HG03064 (cell line): ENCODE results near the gene USP2.
"Not testable (repeated sequence)": the region's sequence is repeated elsewhere in the genome, so short reads cannot be mapped to it uniquely, and the experiment has no call there.

ENCODE experiments used
- ATAC-seq: cut with Tn5 transposase; IDR thresholded peaks from one replicate; pipeline ENCODE4 v1.9.1; 2021; ENCODE audit warnings: low read depth; ENCODE audit not compliant: unreplicated experiment

The USP2 gene

GRCh38 chr11:119414734-119415133 lies 33.2 kb upstream of the USP2 start:
- ATAC-seq: no peak

DNA sequence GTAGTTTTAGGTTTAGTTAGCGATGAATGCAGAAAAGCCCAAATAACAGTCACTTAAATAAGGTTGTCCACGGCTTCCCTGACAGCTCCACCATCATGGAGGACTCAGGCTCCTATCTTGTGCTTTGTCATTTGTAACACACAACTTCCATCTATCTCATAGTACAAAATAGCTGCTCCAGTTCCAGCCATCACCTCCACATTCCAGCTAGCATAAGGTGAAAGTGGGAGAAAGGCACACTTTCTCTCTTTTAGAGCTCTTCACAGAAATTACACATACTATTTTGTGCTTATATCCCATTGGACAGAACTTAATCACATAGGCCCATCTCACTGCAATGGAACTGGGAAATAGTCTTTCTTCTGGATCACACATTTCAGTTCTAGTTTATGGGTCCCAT lies 32.8 kb upstream of the USP2 start:
- ATAC-seq: no peak

GRCh38 chr11:119412072-119412471 lies 30.6 kb upstream of the USP2 start:
- no peak for ATAC-seq

DNA sequence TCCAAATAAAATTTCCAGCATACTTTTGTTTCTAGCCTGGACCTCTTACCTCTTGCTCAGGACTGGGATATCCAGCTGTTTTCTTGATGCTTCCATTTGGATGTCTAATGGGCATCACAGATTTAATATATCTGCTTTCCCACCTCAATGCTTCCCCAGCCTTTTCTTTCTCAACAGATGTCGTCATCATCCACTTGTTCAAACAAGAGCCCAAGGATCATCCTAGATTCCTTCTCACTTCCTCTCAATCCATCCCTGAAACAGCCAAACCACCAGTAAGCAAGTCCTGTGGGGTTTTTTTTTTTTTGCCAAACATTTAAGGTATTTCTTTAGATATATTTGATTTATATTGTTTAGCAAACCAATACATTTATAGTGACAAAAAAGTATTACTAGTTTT lies 29.0 kb upstream of the USP2 start:
- ATAC-seq: no peak

DNA sequence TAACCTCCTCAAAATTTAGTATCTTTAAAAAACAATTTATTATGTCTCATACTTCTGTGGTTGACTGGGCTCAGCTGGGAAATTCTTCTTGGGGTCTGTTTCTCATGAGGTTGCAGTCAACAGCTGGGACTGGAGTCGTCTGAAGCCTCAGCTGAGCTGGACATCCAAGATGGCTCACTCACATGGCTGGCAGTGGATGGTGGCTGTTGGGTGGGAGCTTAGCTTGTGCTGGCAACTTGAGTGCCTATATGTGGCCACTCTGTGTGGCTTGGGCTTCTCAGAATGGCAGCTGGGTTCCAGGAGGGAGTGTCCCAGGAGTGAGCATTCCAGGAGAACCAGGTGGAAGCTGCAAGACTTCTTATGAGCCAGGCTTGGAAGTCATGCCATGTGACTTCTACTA lies 28.2 kb upstream of the USP2 start:
- no peak for ATAC-seq

DNA sequence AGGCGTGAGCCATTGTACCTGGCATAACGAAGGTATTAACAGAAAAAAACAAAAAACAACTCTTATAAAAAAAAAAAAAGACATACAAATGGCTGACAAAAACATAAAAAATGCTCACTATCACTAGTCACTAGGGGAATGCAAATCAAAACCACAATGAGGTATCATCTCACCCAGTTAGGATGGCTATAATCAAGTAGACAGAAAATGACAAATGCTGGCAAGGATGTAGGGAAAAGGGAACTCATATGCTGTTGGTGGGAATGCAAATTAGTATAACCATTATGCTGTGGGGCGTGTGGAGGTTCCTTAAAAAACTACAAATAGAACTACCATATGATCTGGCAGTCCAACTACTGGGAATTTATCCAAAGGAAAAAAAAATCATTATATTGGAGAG lies 24.5 kb upstream of the USP2 start:
- no peak for ATAC-seq

DNA sequence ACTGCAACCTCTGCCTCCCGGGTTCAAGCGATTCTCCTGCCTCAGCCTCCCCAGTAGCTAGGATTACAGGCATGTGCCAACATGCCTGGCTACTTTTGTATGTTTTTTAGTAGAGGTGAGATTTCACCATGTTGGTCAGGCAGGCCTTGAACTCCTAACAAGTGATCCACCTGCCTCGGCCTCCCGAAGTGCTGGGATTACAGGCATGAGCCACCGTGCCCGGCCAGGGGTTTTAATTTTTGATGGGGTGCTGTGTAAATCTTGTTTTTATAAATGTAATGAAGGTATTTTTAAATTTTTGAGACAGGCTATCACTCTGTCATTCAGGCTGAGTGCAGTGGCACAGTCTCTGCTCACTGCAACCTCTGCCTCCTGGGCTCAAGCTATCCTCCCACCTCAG lies 24.0 kb upstream of the USP2 start:
- not testable (repeated sequence) for ATAC-seq

DNA sequence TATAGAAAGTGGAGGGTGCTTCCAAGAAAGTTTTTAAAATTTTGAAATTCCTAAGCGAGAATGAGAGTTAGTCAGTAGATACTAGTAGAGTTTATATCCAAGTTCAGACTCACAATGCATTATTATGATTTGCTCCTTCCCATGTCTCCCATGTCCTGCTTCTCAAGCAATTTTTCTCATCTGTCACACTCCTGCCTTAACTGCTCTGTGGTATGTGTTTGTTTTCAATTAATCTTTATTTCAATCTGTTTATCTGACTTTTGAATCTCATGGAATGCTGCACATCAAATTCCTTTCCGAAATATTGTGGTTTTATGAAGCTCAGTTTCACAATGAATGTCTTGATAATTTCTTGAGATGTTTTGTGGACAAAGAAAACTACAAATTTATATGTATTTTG lies 23.4 kb upstream of the USP2 start:
- ATAC-seq: no peak

DNA sequence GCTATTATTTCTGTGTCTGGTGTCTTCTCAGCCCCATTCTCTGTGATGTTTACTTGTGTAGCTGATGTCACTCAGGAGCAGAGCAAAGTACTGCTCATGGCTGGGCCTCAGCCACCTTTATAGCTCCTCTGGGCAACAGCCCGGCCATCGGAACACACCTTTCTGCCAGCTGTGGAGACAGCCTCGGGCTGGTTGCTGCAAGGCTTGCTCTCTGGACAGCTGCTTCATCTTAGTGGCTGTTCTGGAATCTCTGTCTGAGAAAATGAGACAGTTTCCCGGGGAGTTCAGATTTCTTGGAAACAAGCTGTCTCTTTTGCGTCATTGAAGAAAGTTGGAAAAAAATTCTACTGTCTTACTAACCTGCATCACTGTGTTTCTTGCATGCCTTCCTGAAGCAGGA lies 21.5 kb upstream of the USP2 start:
- ATAC-seq: no peak

DNA sequence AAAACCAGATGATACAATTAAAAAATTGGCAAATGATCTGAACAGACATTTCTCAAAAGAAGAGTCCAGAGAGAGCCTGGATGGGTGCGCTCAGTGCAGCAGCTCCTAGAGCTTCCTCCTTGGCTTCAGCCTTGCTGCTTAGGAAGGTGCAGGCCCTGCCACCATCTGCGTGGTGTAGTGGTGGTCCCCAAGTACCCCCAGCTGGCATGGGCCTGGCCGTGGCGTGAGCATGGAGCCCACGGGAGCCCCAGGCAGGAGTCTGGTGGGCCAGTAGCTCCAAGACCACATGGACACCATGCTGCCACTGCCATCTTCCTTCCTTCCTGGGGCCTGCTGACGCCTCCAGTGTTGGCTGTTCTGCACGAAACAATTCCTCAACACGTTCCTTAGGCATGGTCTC lies 21.0 kb upstream of the USP2 start:
- ATAC-seq: no peak

DNA sequence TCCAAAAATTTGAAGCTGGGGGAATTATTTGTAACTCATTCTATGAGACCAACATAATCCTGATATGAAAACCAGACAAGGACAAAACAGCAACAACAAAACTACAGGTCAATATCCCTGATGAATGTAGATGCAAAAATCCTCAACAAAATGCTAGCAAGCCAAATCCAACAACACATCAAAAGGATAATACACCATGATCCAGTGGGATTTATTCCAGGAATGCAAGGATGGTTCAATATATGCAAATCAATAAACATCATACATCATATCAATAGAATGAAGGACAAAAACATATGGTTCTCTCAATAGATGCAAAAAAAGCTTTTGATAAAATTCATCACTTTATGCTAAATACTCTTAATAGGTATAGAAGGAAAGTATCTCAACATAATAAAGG lies 19.4 kb upstream of the USP2 start:
- no peak for ATAC-seq

GRCh38 chr11:119397740-119398139 lies 16.2 kb upstream of the USP2 start:
- ATAC-seq: no peak

DNA sequence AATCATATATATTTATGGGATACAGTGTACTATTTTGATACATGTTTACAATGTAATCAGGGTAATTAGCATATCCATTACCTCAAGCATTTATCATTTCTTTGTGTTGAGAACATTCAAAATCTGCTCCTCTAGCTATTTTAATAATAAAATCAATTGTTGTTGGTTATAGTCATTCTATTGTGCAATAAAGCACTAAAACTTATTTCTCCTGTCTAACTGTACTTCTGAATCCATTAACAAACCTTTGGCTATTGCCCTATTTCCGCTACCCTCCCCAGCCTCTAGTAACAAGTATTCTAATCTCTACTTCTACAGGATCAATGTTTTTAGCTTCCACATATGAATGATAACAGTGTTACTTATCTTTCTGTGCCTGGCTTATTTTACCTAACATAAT lies 15.3 kb upstream of the USP2 start:
- ATAC-seq: no peak

- ATAC-seq: no peak
These were observed 9.8 kb upstream of the USP2 start for GRCh38 chr11:119391275-119391674.

- no peak for ATAC-seq
These were observed 8.2 kb upstream of the USP2 start for GRCh38 chr11:119389611-119390254.

DNA sequence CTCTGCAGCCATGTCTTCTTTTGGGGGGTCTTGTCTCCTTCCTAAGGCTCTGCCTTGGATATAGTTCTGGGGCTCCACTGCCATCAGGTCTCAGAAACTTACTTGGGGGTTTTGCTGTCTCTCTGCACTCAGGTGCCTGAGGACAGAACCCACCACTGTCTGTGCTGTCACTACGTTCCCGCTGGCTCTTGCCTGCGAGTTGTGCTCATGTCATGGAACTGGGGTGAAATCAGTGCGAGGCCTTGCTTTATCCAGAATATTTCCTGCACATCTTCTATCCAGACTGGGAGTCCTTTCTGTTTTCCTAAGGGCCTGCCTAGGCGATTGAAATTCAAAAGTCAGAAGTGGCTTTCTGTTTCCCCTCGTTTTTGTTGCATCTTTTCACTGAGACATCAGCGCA lies 6.6 kb upstream of the USP2 start:
- no peak for ATAC-seq

- ATAC-seq: no peak
These were observed 2.8 kb upstream of the USP2 start for GRCh38 chr11:119384332-119384731.

DNA sequence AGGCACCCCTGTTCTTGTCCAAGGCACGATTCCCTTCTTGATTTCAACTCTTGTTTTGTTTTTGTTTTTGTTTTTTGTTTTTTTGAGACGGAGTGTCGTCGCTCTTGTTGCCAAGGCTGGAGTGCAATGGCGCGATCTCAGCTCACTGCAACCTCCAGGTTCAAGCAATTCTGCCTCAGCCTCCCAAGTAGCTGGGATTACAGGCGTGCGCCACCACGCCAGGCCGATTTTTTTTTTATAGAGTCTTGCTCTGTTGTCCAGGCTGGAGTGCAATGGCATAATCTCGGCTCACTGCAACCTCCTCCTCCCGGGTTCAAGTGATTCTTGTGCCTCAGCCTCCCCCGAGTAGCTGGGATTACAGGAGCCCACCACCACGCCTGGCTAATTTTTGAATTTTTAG lies 1.0 kb upstream of the USP2 start:
- not testable (repeated sequence) for ATAC-seq

DNA sequence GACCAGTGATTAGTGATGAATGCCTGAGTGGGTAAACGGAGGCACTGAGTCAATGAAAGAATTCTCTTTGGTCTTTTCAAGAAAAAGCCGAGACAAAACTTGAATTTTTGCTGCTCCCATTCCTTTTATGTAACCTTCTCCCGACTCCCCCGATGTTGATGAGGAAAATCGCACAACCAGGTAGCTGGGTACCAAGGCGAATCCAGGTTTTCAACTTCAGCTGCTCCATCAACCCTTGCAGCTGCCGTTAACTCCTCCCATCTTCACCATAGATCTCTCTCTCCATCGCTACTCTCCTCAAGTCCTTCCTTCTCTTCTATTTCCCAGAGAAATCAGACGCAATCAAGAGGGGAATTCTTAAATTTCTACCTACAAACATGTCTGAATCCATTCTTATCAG lies 611 bp upstream of the USP2 start:
- no peak for ATAC-seq

DNA sequence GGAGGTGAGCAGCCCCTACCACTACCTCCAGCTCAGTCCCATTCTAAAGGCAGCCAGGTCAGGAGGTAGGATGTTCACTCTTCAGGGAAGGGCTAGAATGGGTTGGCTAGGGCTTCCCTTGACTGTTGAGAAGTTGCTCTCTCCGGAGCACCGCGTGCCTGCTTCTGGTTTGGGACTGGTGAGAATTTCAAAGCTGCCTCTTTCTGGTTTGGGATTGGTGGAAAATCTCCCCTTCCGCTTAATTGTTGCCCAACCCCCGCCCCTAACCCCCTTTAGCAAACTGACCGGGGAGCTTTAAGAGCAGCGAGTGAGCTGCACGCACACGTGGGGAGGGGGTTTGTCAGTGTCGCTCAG lies 686 bp downstream of the USP2 start:
- no peak for ATAC-seq

GRCh38 chr11:119380160-119380826 lies 1.2 kb downstream of the USP2 start:
- ATAC-seq: no peak

- no peak for ATAC-seq
These were observed 2.5 kb downstream of the USP2 start for GRCh38 chr11:119378851-119379465.
